Heart left ventricle (tissue), 13 donors: ENCODE measurements around the gene C3.

Experiments
- POLR2A ChIP-seq, 2 donors: fragments of 450-650 bp; IDR thresholded peaks; one replicate each; pipeline ENCODE4 v1.6.1; 2017; ENCODE audit warnings: antibody characterized with exemption in 2 of 2, mild to moderate bottlenecking in 2 of 2, moderate library complexity in 2 of 2
- TF ChIP-seq, protein P1 (sequence below), 12 donors: fragments of 200-600 bp; sonication (generic) in 4 of 12; IDR thresholded peaks; one replicate each; pipeline versions ENCODE4 v1.5.0 to v1.8.0; 2018 to 2022; ENCODE audit warnings: antibody characterized with exemption in 12 of 12, mild to moderate bottlenecking in 5 of 12
- donor health status: ischemic (EF 13 %, LVEDD 7.1; RV severe dilation, severe dysfunction).
- donor health status: DM: no; HTN: yes; CAD: no.
- donor health status: DM: no; HTN: no; CAD: no.
- donor health status: ischemic (EF 25% LVEDD 6.9; RV normal size, moderate dysfunction).
- donor health status: ischemic (EF 25% LVEDD 5.7; RV mildly dilated, moderate dysfunction).
- donor health status: ischemic (EF 35%, LVEDD 5.7; RV mildly dilated, moderate dysfunction).
- donor health status: nonischemic (EF 11% LVEDD 7.7; RV severe dilation, severe dysfunction).
- donor health status: DM: yes; HTN: yes; CAD: no.
- donor health status: PGD.
- donor health status: ischemic (EF 29% LVEDD 5.4; RV normal size, mild dysfunction).
- donor health status: nonischemic (EF 23%, LVEDD 6.1; RV moderate dilation, normal function).

DNA sequence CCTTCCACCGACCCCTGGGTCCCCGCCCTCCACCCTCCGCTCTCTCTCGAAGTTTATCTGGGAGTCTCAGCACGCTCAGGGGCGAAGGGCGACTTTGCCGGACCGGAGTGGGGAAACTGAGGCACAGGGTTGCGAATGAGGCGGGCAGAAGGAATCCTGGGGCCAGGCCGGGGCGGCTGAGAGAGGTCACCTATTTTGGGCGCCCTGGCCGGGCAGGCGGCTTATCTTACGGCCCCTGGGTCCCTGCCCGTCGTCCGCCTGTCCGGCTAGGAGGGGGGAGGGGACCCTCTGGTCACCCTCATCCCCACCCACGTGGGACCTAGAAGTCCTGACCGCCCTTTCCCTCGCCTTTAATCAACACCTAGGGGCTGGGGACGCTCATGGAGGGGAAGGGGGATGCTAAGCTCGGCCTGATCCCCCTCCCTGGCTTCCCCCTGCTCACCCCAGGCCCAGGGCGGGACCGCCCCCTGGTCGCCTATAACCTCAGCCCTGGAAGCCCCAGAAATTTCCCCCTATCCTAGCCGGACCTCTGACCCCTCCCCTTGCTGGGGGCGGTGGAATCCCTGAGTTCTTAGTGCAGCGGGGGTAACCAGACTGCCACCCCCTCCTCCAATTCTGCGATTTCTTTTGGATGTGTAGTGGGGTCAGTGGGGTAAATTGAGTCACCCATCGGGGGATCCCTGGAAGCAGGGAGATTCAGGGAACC, 19.6 kb upstream of the C3 start:
- no peak for TF ChIP-seq POLR2A (IDR thresholded peaks at IDR 0.05)
- TF ChIP-seq, protein P1, sequence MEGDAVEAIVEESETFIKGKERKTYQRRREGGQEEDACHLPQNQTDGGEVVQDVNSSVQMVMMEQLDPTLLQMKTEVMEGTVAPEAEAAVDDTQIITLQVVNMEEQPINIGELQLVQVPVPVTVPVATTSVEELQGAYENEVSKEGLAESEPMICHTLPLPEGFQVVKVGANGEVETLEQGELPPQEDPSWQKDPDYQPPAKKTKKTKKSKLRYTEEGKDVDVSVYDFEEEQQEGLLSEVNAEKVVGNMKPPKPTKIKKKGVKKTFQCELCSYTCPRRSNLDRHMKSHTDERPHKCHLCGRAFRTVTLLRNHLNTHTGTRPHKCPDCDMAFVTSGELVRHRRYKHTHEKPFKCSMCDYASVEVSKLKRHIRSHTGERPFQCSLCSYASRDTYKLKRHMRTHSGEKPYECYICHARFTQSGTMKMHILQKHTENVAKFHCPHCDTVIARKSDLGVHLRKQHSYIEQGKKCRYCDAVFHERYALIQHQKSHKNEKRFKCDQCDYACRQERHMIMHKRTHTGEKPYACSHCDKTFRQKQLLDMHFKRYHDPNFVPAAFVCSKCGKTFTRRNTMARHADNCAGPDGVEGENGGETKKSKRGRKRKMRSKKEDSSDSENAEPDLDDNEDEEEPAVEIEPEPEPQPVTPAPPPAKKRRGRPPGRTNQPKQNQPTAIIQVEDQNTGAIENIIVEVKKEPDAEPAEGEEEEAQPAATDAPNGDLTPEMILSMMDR (IDR thresholded peaks at IDR 0.05): no peak
